Muscle layer of duodenum (tissue), 2 donors: Measurements from ENCODE around the gene UBE4A.
A peak's percentile ranks its signal among the peaks of the same experiment; 100 is the strongest.

ENCODE experiments used
- H3K27ac ChIP-seq: one replicate; pipeline ENCODE4 v1.7.0; 2013; ENCODE audit warnings: mild to moderate bottlenecking, low read length
- H3K27me3 ChIP-seq: one replicate; pipeline ENCODE4 v1.7.0; 2013; ENCODE audit warnings: low read depth, mild to moderate bottlenecking, control low read depth, low read length
- H3K36me3 ChIP-seq, 2 donors: one replicate each; pipeline ENCODE4 v1.7.0; 2013; ENCODE audit warnings: low read length in 2 of 2, control low read depth in 1 of 2, mild to moderate bottlenecking in 1 of 2; ENCODE audit not compliant: insufficient read depth in 2 of 2, control insufficient read depth in 1 of 2
- H3K4me1 ChIP-seq, 2 donors: one replicate each; pipeline ENCODE4 v1.7.0; 2013; ENCODE audit warnings: low read length in 2 of 2, mild to moderate bottlenecking in 2 of 2, control low read depth in 1 of 2, moderate library complexity in 1 of 2; ENCODE audit not compliant: insufficient read depth in 2 of 2, control insufficient read depth in 1 of 2
- H3K4me3 ChIP-seq, 2 donors: one replicate each; pipeline ENCODE4 v1.7.0; 2013; ENCODE audit warnings: low read length in 2 of 2, low read depth in 1 of 2, mild to moderate bottlenecking in 1 of 2
- H3K9me3 ChIP-seq, 2 donors: one replicate each; pipeline ENCODE4 v1.7.0; 2013; ENCODE audit warnings: low read length in 2 of 2, control low read depth in 1 of 2, mild to moderate bottlenecking in 1 of 2; ENCODE audit not compliant: control insufficient read depth in 1 of 2
- donor health status: healthy.

Gene UBE4A

GRCh38 chr11:118430956-118431355 lies 71.6 kb downstream of the UBE4A start:
- Histone ChIP-seq H3K4me1 (peaks cover 0 to 4% of the 10 kb centered on the region in 2 donors), H3K27ac (no peak overlapping the region), H3K36me3 (no peaks in the 10 kb centered on the region), H3K9me3 (no peaks in the 10 kb centered on the region), H3K27me3 (no peaks in the 10 kb centered on the region), H3K4me3 (no peak overlapping the region)

GRCh38 chr11:118434123-118434552 lies 74.7 kb downstream of the UBE4A start:
- no peaks in the 10 kb centered on the region for H3K27me3 ChIP-seq
- H3K4me3 ChIP-seq: peak overlapping the region; percentile 84 to 94
- no peak overlapping the region for H3K27ac ChIP-seq
- no peaks in the 10 kb centered on the region for H3K9me3 ChIP-seq
- H3K36me3 ChIP-seq: no peaks in the 10 kb centered on the region
- peaks cover 4 to 16% of the 10 kb centered on the region in 2 donors for H3K4me1 ChIP-seq

DNA sequence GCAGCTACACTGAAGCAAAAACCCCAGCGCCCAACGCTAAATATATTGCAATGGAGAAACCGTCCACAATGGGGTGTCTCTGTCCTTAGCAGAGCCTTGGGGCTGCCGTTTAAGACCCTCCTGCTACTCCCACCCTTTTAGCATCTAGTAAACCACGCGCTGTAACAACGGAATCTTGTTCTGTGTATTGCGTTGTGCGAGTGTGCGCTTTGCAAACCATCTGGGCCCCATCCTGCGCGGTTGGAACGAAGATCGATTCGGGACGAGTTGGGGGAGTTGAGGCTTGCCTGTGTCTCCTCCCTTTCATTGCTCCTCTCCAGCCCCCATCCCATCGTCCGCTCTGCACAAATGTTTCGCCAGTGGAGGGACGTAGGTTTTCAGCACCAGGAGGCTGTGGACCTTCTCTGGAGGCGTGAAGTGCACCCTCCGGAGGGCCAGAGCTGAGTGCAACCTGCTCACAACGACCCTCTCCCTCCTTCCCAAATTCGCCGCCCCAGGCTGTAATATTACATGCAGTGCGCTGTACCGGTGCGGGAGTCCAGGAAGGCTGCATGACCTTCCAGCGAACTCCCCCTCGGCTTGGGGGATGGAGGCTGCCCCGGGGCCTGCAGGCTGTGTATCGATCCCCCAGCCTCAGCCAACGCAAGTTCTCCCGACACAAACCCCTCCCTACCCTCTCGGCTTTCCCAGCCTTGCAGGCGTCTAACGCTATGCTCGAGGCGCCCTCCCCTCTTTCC lies 75.3 kb downstream of the UBE4A start:
- Histone ChIP-seq H3K27me3 (no peaks in the 10 kb centered on the region), H3K4me1 (peaks cover 4 to 22% of the 10 kb centered on the region in 2 donors), H3K27ac (no peak overlapping the region), H3K4me3 (peak overlapping the region; percentile 84 to 94), H3K36me3 (no peaks in the 10 kb centered on the region), H3K9me3 (no peaks in the 10 kb centered on the region)

GRCh38 chr11:118435290-118435892 lies 76.0 kb downstream of the UBE4A start:
- H3K36me3 ChIP-seq: no peaks in the 10 kb centered on the region
- no peaks in the 10 kb centered on the region for H3K9me3 ChIP-seq
- no peaks in the 10 kb centered on the region for H3K27me3 ChIP-seq
- H3K4me1 ChIP-seq: peaks cover 4 to 29% of the 10 kb centered on the region in 2 donors
- peak overlapping the region; percentile 56 for H3K27ac ChIP-seq
- peak overlapping the region; percentile 84 to 94 for H3K4me3 ChIP-seq

DNA sequence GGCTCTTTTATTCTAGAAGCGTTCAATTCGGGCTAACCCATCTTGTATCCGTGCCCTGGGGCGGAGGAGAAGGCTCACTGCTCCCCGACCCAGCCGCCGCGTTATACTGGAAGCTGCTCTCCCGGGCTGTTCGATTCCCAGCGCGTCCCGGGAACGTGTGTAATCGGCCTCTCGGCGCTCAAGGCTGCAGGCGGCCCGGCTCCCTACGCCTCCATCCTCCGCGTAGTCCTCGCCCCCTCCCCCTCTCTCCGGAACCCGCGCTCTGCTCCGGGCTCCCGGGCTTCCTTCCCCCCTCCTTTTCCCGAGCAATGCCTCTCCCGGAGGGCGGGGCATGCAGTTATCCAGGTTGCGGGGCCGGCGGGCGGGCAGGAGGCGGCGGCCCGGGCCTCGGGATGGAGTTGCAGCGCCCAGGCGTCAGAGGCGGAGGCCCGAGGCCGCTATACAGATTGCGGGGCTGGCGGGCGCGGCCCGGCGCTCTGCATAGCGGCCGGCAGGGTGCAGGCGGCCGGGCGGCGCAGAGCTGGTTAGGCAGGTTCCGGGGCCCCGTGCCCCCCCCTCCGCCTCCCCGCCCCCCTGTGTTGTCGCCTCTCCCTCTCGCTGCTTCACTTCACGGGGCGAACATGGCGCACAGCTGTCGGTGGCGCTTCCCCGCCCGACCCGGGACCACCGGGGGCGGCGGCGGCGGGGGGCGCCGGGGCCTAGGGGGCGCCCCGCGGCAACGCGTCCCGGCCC lies 76.7 kb downstream of the UBE4A start, which contains the start of gene KMT2A:
Gene KMT2A (plus strand): TSS at position 600 of the 732 bp plus-strand sequence. CDS start 21 bp downstream, at position 621.
- H3K27ac ChIP-seq: peak within 1 kb of the TSS; percentile 83
- no peaks in the 10 kb centered on the region for H3K36me3 ChIP-seq
- peaks cover 4 to 35% of the 10 kb centered on the region in 2 donors for H3K4me1 ChIP-seq
- H3K4me3 ChIP-seq: peak within 1 kb of the TSS; percentile 84 to 94
- no peaks in the 10 kb centered on the region for H3K27me3 ChIP-seq
- no peaks in the 10 kb centered on the region for H3K9me3 ChIP-seq

DNA sequence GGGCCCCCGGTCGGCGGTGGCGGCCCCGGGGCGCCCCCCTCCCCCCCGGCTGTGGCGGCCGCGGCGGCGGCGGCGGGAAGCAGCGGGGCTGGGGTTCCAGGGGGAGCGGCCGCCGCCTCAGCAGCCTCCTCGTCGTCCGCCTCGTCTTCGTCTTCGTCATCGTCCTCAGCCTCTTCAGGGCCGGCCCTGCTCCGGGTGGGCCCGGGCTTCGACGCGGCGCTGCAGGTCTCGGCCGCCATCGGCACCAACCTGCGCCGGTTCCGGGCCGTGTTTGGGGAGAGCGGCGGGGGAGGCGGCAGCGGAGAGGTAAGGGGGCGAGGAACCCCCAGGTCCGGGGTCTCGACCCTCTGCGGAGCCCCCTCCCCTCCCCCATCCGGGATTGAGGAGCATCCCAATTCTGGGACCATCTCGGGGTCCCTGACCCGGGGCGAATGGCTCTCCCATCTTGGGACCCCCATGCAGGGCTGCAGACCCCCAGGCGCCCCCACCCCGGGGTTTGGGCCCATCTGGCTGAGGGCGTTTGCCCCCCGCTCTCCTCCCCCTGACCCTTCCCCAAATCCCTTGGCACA lies 77.3 kb downstream of the UBE4A start:
- Histone ChIP-seq H3K4me1 (peaks cover 6 to 41% of the 10 kb centered on the region in 2 donors), H3K27ac (peak overlapping the region; percentile 83), H3K4me3 (peak overlapping the region; percentile 65 to 94), H3K9me3 (no peaks in the 10 kb centered on the region), H3K36me3 (no peaks in the 10 kb centered on the region), H3K27me3 (no peaks in the 10 kb centered on the region)

DNA sequence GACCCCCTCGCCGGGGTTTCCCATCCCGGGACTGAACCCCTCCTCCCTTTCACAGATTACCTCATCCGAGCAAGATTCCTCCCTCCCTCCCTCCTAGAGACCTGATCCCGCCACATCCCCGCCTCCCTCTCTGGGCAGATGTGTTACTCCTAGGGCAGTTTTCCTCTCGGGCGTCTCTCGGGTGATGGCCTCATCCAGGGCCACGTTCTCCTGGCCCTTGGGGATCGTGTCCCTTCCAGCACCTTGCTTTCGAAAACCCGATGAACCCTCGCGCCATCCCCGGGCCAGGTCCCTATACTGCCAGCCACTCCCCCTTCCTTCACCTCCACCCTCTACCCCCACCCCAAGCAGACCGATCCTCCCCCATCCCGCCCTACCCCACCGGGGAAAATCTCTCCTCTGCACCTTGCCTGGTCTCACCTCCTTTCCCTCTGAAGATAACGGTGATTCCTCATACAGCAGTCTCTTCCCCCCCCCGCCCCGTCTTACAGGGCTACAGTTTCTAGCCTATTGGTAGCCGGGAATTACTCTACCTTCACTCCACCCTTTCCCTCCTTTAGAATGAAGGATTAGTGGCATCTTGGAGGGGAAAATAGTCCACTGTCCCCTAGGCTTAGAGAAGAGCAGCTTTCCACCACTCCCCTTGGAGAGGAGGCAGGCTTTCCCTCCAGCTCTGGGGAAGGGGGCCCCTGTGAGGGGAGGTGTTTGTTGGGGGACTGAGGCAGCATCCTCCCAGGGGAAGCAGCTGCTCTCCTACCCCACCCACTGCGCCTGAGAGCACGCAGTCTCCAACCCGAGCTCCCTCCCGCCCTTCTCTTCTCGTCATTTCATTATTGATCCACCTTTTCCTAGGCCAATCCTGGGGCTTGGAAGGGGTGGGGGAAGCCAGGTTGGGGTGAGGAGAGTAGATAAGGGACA lies 78.1 kb downstream of the UBE4A start:
- peaks cover 14 to 49% of the 10 kb centered on the region in 2 donors for H3K4me1 ChIP-seq
- no peaks in the 10 kb centered on the region for H3K27me3 ChIP-seq
- H3K9me3 ChIP-seq: no peaks in the 10 kb centered on the region
- no peaks in the 10 kb centered on the region for H3K36me3 ChIP-seq
- peak overlapping the region; percentile 65 to 94 for H3K4me3 ChIP-seq
- peak overlapping the region; percentile 83 for H3K27ac ChIP-seq

DNA sequence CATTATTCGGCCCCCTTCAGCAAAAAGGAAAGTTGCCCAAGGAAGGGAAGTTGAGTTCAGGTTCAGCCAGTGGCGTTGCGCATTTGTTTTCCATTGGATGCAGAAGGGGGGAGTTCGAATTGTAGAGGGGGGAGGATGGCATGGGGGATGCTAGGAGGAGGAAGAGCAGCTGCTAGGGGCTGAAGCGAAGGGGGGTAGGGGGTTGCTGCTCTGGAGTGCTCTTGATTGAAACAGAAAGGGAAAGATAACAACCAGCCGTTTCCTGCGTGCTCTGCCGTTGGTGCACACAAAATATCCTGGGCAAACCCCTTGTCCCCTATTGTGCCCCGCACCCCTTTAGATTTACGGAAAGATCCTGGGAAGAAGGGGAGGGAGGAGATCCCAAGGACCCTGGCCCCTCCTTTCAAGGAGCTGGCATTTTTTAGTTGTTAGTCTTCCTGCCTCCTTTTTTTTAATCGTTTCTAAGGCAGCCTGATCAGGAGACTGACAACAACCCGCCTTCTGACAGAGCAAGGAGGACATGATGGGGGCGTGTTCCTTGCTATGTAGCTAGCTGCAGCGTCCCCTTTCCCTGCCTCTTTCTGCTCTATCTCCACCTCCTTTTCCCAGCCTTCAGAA lies 79.0 kb downstream of the UBE4A start:
- H3K4me1 ChIP-seq: peaks cover 20 to 56% of the 10 kb centered on the region in 2 donors
- no peaks in the 10 kb centered on the region for H3K36me3 ChIP-seq
- no peaks in the 10 kb centered on the region for H3K9me3 ChIP-seq
- H3K4me3 ChIP-seq: peak overlapping the region; percentile 65 to 94
- peak overlapping the region; percentile 83 for H3K27ac ChIP-seq
- no peaks in the 10 kb centered on the region for H3K27me3 ChIP-seq

DNA sequence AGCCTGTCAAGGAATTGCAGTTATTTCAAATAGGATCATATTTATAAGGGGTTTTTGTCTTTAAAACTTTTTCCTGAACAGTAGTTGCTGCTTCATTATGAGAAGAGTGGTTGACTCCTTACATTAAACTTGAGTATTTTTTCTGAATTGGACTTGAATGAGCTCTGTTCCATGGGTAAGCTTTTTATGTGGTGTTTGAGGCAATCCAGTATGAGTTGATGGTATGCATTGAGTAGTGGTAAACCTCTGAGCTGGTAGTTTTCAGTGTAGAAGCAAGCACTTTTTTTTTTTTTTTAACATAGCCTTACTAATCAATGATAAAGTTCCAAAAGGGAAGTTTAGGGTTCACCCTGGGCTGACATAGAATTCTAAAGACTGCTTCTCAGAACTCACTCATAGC lies 80.2 kb downstream of the UBE4A start:
- Histone ChIP-seq H3K27me3 (no peaks in the 10 kb centered on the region), H3K9me3 (no peaks in the 10 kb centered on the region), H3K27ac (no peak overlapping the region), H3K4me1 (peaks cover 20 to 60% of the 10 kb centered on the region in 2 donors), H3K4me3 (no peak overlapping the region), H3K36me3 (no peaks in the 10 kb centered on the region)

- Histone ChIP-seq H3K4me3 (no peak overlapping the region), H3K9me3 (no peaks in the 10 kb centered on the region), H3K27ac (no peak overlapping the region), H3K27me3 (no peaks in the 10 kb centered on the region), H3K36me3 (no peaks in the 10 kb centered on the region), H3K4me1 (peaks cover 20 to 62% of the 10 kb centered on the region in 2 donors)
Measured at GRCh38 chr11:118441770-118442275, 82.4 kb downstream of the UBE4A start.
